GM19239 (cell line): ENCODE data around the gene CLEC4A.
"Not testable (repeated sequence)": the region's sequence is repeated elsewhere in the genome, so short reads cannot be mapped to it uniquely, and the experiment has no call there.

ENCODE experiments used
- DNase-seq: peaks from one replicate; pipeline ENCODE4 v3.0.0; 2011; ENCODE audit warnings: low spot score; ENCODE audit not compliant: insufficient read length
- FAIRE-seq: peaks from 2 replicates; lab custom pipeline; 2011; peaks lifted over from hg19 to GRCh38; lab: Jason Lieb, UNC

CLEC4A gene

GRCh38 chr12:8123124-8123912 lies at the start of gene CLEC4A:
TSS of gene CLEC4A (plus strand) at chr12:8123617. CDS start at chr12:8123879, 262 bp downstream.
- no peak for DNase-seq
- peak; percentile 26 for FAIRE-seq

GRCh38 chr12:8075935-8076334 lies 47.5 kb upstream of the CLEC4A start:
- no peak for FAIRE-seq
- no peak for DNase-seq

GRCh38 chr12:8076366-8076765 lies 47.1 kb upstream of the CLEC4A start:
- FAIRE-seq (no peak), DNase-seq (no peak)

- DNase-seq: no peak
- no peak for FAIRE-seq
Measured at GRCh38 chr12:8077207-8077606, 46.2 kb upstream of the CLEC4A start.

- DNase-seq (no peak), FAIRE-seq (no peak)
Measured at GRCh38 chr12:8078398-8078797, 45.0 kb upstream of the CLEC4A start.

DNA sequence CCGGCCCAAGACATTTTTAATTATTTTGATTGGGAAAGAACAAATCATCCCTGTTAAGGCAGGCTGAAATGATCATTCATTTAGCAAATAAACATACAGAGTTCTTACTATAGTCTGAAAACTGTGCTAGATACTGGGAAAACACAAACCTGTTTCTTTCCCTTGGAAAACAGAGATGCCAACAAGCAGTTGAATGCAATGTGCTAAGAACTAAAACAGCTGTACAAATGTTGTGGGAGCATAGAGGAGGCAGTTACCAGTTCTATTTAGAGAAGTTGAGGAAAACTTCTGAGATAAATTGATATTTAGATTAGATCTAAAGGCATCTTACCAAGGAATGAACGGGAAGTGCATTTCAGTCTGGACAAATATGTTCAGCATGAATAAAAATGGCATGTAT lies 44.5 kb upstream of the CLEC4A start:
- DNase-seq (no peak), FAIRE-seq (no peak)

GRCh38 chr12:8080120-8080519 lies 43.3 kb upstream of the CLEC4A start:
- FAIRE-seq: peak; percentile 47
- no peak for DNase-seq

GRCh38 chr12:8081251-8081920 lies 42.0 kb upstream of the CLEC4A start:
- DNase-seq (no peak), FAIRE-seq (peak; percentile 35)

GRCh38 chr12:8082808-8083100 lies 40.7 kb upstream of the CLEC4A start:
- DNase-seq (no peak), FAIRE-seq (no peak)

GRCh38 chr12:8084351-8084750 lies 39.1 kb upstream of the CLEC4A start:
- DNase-seq, FAIRE-seq: not testable (repeated sequence)

DNA sequence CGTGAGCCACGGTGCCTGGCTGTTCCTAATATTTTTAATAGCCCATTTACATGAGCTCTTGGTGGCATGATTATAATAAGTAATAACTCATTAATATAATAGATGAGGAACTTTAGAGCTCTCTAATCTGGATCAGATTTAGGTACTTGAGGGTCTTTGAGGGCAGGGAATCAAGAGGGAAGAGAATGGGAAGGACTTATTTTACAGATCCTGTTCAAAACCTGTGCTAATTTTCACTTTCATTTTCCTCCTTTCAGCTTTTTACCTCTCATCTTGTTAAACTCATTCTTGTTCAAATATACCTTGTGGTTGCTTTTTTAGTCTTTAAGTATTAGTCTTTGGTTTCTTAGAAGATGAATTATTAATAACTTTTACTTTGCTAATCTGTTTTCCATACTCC lies 35.8 kb upstream of the CLEC4A start:
- FAIRE-seq (peak; percentile 52), DNase-seq (no peak)

- DNase-seq (no peak), FAIRE-seq (peak; percentile 96)
Measured at GRCh38 chr12:8088574-8088973, 34.8 kb upstream of the CLEC4A start.

DNA sequence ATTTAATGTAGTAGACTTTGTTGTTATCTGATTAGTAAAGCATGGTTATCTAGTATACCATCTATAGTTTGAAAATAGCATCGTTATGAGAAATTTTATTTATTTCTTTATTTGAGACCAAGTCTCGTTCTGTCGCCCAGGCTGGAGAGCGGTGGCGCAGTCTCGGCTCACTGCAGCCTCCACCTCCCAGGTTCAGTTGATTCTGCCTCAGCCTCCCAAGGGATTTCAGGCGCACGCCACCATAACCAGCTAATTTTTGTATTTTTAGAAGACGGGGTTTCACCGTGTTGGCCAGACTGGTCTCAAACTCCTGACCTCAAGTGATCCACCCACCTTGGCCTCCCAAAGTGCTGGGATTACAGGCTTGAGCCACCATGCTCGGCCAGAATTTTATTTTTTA lies 34.1 kb upstream of the CLEC4A start:
- DNase-seq, FAIRE-seq: not testable (repeated sequence)

GRCh38 chr12:8089716-8090115 lies 33.7 kb upstream of the CLEC4A start:
- FAIRE-seq (no peak), DNase-seq (no peak)

- DNase-seq (no peak), FAIRE-seq (no peak)
Measured at GRCh38 chr12:8093291-8093690, 30.1 kb upstream of the CLEC4A start.

GRCh38 chr12:8096281-8096915 lies 27.0 kb upstream of the CLEC4A start:
- no peak for FAIRE-seq

GRCh38 chr12:8099235-8099634 lies 24.2 kb upstream of the CLEC4A start:
- DNase-seq (no peak), FAIRE-seq (no peak)

More at GRCh38 chr12:8096281-8096915, 27.0 kb upstream of the CLEC4A start:
- DNase-seq: no peak

GRCh38 chr12:8108808-8109398 lies 14.5 kb upstream of the CLEC4A start:
- FAIRE-seq (peak; percentile 90), DNase-seq (peak; percentile 45)

GRCh38 chr12:8113117-8113516 lies 10.3 kb upstream of the CLEC4A start:
- not testable (repeated sequence) for DNase-seq, FAIRE-seq

- DNase-seq (no peak), FAIRE-seq (no peak)
Measured at GRCh38 chr12:8120072-8120713, 3.2 kb upstream of the CLEC4A start.
